GM12878 (cell line): ENCODE results near the gene SRL. TPM values are rescaled to one million over a fixed set of nuclear protein-coding genes. Genes with fewer than 3 reads are reported as not detected.
"Not testable (repeated sequence)": the region's sequence is repeated elsewhere in the genome, so short reads cannot be mapped to it uniquely, and the experiment has no call there.

Experiments used
- ATAC-seq: fragments of 200-7000 bp; cut with Tn5 transposase; 3 replicates; pipeline ENCODE4 v1.9.1; 2020; ENCODE audit warnings: mild to moderate bottlenecking, moderate library complexity
- BruUV-seq: library from RNA; stranded (reverse); fragments of 400-500 nt; replicated peaks from 2 replicates; lab custom pipeline; 2021; lab: Mats Ljungman, UMichigan
- CTCF ChIA-PET: fragments of 300-600 bp; sonication (Branson Sonifier 250); formaldehyde crosslinking; extraction: SDS; loops from one replicate; lab custom pipeline; 2021; ENCODE audit warnings: inconsistent platforms; lab: Yijun Ruan, JAX
- POLR2A ChIA-PET: fragments of 350-600 bp; formaldehyde crosslinking; extraction: SDS; loops from one replicate; lab custom pipeline; 2021; ENCODE audit warnings: inconsistent platforms; lab: Charles Lee
- RAD21 ChIA-PET: fragments of 300-600 bp; sonication (Branson Sonifier 250); formaldehyde crosslinking; loops from one replicate; lab custom pipeline; 2023; ENCODE audit warnings: antibody characterized with exemption; ENCODE audit not compliant: unreplicated experiment; lab: Charles Lee
- SMC1A ChIA-PET: fragments of 300-600 bp; sonication (Branson Sonifier 250); formaldehyde crosslinking; loops from one replicate; lab custom pipeline; 2023; ENCODE audit not compliant: unreplicated experiment, uncharacterized antibody; lab: Charles Lee
- DNase-seq: peaks from one replicate; pipeline ENCODE4 v3.0.0-alpha.2; 2011; ENCODE audit warnings: low read depth, low spot score
- FAIRE-seq: peaks from 3 replicates; lab custom pipeline; 2011; peaks lifted over from hg19 to GRCh38; lab: Jason Lieb, UNC
- H2AFZ ChIP-seq: 2 replicates; pipeline ENCODE4 v1.6.0; 2011; ENCODE audit warnings: low read depth, low read length, control low read depth; ENCODE audit not compliant: control insufficient read depth
- H3K27ac ChIP-seq: 2 replicates; pipeline ENCODE4 v1.5.1; 2011; ENCODE audit warnings: control low read depth; ENCODE audit not compliant: control insufficient read depth, insufficient read depth
- H3K27me3 ChIP-seq, 2 experiments: replicated peaks in 1 of 2; 2 replicates each; pipeline versions ENCODE4 v1.6.0 to v1.6.1; 2011; ENCODE audit warnings: low read length in 1 of 2; ENCODE audit not compliant: control insufficient read depth in 2 of 2, insufficient read depth in 2 of 2
- H3K36me3 ChIP-seq, 2 experiments: 2 replicates each; pipeline ENCODE4 v1.5.1; 2011; ENCODE audit warnings: low read length in 1 of 2; ENCODE audit not compliant: control insufficient read depth in 2 of 2, insufficient read depth in 2 of 2
- H3K4me1 ChIP-seq: 2 replicates; pipeline ENCODE4 v1.6.1; 2011; ENCODE audit warnings: mild to moderate bottlenecking, low read length, moderate library complexity, mixed read lengths; ENCODE audit not compliant: control insufficient read depth, insufficient read depth
- H3K4me2 ChIP-seq: 2 replicates; pipeline ENCODE4 v1.6.0; 2011; ENCODE audit warnings: control low read depth; ENCODE audit not compliant: control insufficient read depth, insufficient read depth
- H3K4me3 ChIP-seq: fragments of 200-600 bp; sonication (generic); 2 replicates; pipeline ENCODE4 v1.5.1; 2016
- H3K79me2 ChIP-seq: 2 replicates; pipeline ENCODE4 v1.6.0; 2011; ENCODE audit warnings: low read length; ENCODE audit not compliant: control insufficient read depth, insufficient read depth
- H3K9ac ChIP-seq: 2 replicates; pipeline ENCODE4 v1.8.0; 2011; ENCODE audit warnings: low read length, control low read depth, mixed read lengths; ENCODE audit not compliant: control insufficient read depth, insufficient read depth
- H3K9me3 ChIP-seq: replicated peaks from 3 replicates; pipeline ENCODE4 v1.5.1; 2011; ENCODE audit warnings: mild to moderate bottlenecking, low read length; ENCODE audit not compliant: control insufficient read depth, insufficient read depth
- H4K20me1 ChIP-seq: 2 replicates; pipeline ENCODE4 v1.6.0; 2011; ENCODE audit not compliant: control insufficient read depth, insufficient read depth
- ATF7 ChIP-seq: fragments of 450-650 bp; IDR thresholded peaks from 2 replicates; pipeline ENCODE4 v1.6.1; 2016; ENCODE audit warnings: low read depth, mild to moderate bottlenecking
- HDGF ChIP-seq: fragments of 450-650 bp; IDR thresholded peaks from 2 replicates; pipeline ENCODE4 v1.6.1; 2016; ENCODE audit warnings: antibody characterized with exemption
- NBN ChIP-seq: fragments of 450-650 bp; IDR thresholded peaks from 2 replicates; pipeline ENCODE4 v1.6.1; 2016
- SMARCA5 ChIP-seq: fragments of 450-650 bp; IDR thresholded peaks from 2 replicates; pipeline ENCODE4 v1.6.1; 2017; ENCODE audit warnings: mild to moderate bottlenecking
- ZNF217 ChIP-seq: fragments of 450-650 bp; IDR thresholded peaks from 2 replicates; pipeline ENCODE4 v1.6.1; 2017; ENCODE audit warnings: antibody characterized with exemption, mild to moderate bottlenecking
- WGBS: methylation state at CpG from one replicate; pipeline ENCODE4 v1.1.6; 2016; ENCODE audit warnings: low lambda C conversion rate; ENCODE audit not compliant: insufficient replicate concordance, insufficient coverage; ENCODE audit errors: missing lambda C conversion rate; 5-methylcytosine and 5-hydroxymethylcytosine counted together
- in situ Hi-C: fragments of 300-500 bp; cut with MboI; formaldehyde crosslinking; loops from 9 replicates; pipeline ENCODE4 v1.14.3; 2018; ENCODE audit warnings: mixed read lengths
- intact Hi-C: fragments of 100-400 bp; cut with micrococcal nuclease; formaldehyde crosslinking; loops from one replicate; pipeline ENCODE4 v1.14.2; 2022; ENCODE audit not compliant: unreplicated experiment
- polyA plus RNA-seq, 11 experiments: library from polyadenylated mRNA; depleted of rRNA in 4 of 11; unstranded in 6 of 11; stranded (reverse) in 5 of 11; fragments of >200 nt; fragmentation: Nextera tagmentation in 4 of 11; fragmentation: Illumina TruSeq in 1 of 11; extraction: Ambion mirVana in 4 of 11; extraction: Trizol in 1 of 11; gene quantifications; 1 replicate in 1 of 11; 2 replicates in 10 of 11; pipeline versions ENCODE4 v1.2.1 to v1.2.3, GENCODE V29; 2011 to 2016; ENCODE audit warnings: inconsistent platforms in 2 of 11, missing spikeins in 2 of 11, low read depth in 1 of 11
- total RNA-seq, 4 experiments: library from RNA; depleted of rRNA in 3 of 4; stranded (reverse); fragments of >200 nt in 3 of 4; fragmentation: Illumina TruSeq in 1 of 4; extraction: Trizol in 1 of 4; gene quantifications; 2 replicates each; pipeline versions ENCODE4 v1.2.1 to v1.2.3, GENCODE V29; 2013 to 2021
- TF ChIP-seq, protein P1 (sequence below): fragments of 450-650 bp; IDR thresholded peaks from 2 replicates; pipeline ENCODE4 v1.6.1; 2016; ENCODE audit warnings: mild to moderate bottlenecking, moderate library complexity, borderline replicate concordance
- TF ChIP-seq, protein P2 (sequence below): fragments of 450-650 bp; IDR thresholded peaks from 2 replicates; pipeline ENCODE4 v1.6.1; 2016; ENCODE audit warnings: mild to moderate bottlenecking
- TF ChIP-seq, protein P3 (sequence below): fragments of 450-650 bp; IDR thresholded peaks from 2 replicates; pipeline ENCODE4 v1.6.1; 2017; ENCODE audit warnings: low read depth, mild to moderate bottlenecking, moderate library complexity
- TF ChIP-seq, protein P4 (sequence below): fragments of 450-650 bp; IDR thresholded peaks from 2 replicates; pipeline ENCODE4 v1.6.1; 2017; ENCODE audit warnings: mild to moderate bottlenecking

Gene SRL
- total and polyA plus RNA-seq, 10 of the 15 experiments (the other 5 are each of a cell fraction or from before 2014, with no cell fraction given), result not detected

DNA sequence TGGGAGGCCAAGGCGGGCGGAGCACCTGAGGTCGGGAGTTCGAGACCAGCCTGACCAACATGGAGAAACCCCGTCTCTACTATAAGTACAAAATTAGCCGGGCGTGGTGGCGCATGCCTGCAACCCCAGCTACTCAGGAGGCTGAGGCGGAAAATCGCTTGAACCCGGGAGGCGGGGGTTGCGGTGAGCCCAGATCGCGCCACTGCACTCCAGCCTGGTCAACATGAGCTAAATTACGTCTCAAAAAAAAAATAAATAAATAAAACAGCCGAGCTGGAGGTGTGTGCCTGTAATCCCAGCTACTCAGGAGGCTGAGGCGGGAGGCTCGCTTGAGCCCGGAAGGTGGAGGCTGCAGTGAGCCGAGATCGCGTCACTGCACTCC, 11.1 kb upstream of the SRL start:
- in situ Hi-C loops, FAIRE-seq: not testable (repeated sequence)

More for the DNA sequence above, 11.1 kb upstream of the SRL start:
- RAD21 ChIA-PET, result interaction anchor here (1.2 to 2.6 kb wide), 18 partner anchors 9 to 372 kb away, joined by 3 to 24 read pairs (median 5); partner anchors contain the start of gene CREBBP
- POLR2A ChIA-PET, result interaction anchor here (1.1 to 1.8 kb wide), 6 partner anchors 9 to 743 kb away, joined by 3 to 12 read pairs (median 7); no protein-coding TSS in a partner anchor
- not testable (repeated sequence) for H3K27me3 ChIP-seq, H3K79me2 ChIP-seq, DNase-seq, H3K4me1 ChIP-seq, BruUV-seq, H4K20me1 ChIP-seq, H3K36me3 ChIP-seq, ATAC-seq, H3K9me3 ChIP-seq
- intact Hi-C loops, result loop anchor here (5.0 to 10.0 kb wide), 5 partner anchors 71 to 561 kb away; partner anchors contain the start of gene ADCY9
- CTCF ChIA-PET, result interaction anchor here (1.0 to 3.4 kb wide), 34 partner anchors 9 to 486 kb away, joined by 3 to 42 read pairs (median 6); partner anchors contain the start of genes CORO7, CREBBP, SRL and TFAP4
- peak overlapping the region; percentile 87 for H2AFZ ChIP-seq
- H3K4me2 ChIP-seq, result peak overlapping the region; percentile 60
- peak overlapping the region; percentile 86 for H3K9ac ChIP-seq
- TF ChIP-seq, protein P1, sequence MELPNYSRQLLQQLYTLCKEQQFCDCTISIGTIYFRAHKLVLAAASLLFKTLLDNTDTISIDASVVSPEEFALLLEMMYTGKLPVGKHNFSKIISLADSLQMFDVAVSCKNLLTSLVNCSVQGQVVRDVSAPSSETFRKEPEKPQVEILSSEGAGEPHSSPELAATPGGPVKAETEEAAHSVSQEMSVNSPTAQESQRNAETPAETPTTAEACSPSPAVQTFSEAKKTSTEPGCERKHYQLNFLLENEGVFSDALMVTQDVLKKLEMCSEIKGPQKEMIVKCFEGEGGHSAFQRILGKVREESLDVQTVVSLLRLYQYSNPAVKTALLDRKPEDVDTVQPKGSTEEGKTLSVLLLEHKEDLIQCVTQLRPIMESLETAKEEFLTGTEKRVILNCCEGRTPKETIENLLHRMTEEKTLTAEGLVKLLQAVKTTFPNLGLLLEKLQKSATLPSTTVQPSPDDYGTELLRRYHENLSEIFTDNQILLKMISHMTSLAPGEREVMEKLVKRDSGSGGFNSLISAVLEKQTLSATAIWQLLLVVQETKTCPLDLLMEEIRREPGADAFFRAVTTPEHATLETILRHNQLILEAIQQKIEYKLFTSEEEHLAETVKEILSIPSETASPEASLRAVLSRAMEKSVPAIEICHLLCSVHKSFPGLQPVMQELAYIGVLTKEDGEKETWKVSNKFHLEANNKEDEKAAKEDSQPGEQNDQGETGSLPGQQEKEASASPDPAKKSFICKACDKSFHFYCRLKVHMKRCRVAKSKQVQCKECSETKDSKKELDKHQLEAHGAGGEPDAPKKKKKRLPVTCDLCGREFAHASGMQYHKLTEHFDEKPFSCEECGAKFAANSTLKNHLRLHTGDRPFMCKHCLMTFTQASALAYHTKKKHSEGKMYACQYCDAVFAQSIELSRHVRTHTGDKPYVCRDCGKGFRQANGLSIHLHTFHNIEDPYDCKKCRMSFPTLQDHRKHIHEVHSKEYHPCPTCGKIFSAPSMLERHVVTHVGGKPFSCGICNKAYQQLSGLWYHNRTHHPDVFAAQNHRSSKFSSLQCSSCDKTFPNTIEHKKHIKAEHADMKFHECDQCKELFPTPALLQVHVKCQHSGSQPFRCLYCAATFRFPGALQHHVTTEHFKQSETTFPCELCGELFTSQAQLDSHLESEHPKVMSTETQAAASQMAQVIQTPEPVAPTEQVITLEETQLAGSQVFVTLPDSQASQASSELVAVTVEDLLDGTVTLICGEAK, result 0 out of 2 replicates have a peak, but pooled peaks have one; percentile 16
- TF ChIP-seq, protein P2, sequence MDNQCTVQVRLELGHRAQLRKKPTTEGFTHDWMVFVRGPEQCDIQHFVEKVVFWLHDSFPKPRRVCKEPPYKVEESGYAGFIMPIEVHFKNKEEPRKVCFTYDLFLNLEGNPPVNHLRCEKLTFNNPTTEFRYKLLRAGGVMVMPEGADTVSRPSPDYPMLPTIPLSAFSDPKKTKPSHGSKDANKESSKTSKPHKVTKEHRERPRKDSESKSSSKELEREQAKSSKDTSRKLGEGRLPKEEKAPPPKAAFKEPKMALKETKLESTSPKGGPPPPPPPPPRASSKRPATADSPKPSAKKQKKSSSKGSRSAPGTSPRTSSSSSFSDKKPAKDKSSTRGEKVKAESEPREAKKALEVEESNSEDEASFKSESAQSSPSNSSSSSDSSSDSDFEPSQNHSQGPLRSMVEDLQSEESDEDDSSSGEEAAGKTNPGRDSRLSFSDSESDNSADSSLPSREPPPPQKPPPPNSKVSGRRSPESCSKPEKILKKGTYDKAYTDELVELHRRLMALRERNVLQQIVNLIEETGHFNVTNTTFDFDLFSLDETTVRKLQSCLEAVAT, result peak; percentile 96
- TF ChIP-seq, protein P3, sequence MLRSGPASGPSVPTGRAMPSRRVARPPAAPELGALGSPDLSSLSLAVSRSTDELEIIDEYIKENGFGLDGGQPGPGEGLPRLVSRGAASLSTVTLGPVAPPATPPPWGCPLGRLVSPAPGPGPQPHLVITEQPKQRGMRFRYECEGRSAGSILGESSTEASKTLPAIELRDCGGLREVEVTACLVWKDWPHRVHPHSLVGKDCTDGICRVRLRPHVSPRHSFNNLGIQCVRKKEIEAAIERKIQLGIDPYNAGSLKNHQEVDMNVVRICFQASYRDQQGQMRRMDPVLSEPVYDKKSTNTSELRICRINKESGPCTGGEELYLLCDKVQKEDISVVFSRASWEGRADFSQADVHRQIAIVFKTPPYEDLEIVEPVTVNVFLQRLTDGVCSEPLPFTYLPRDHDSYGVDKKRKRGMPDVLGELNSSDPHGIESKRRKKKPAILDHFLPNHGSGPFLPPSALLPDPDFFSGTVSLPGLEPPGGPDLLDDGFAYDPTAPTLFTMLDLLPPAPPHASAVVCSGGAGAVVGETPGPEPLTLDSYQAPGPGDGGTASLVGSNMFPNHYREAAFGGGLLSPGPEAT, result 0 out of 2 replicates have a peak, but pooled peaks have one; percentile 8
- 0 out of 2 replicates have a peak, but pooled peaks have one; percentile 68 for TF ChIP-seq ZNF217
- TF ChIP-seq NBN, result 0 out of 2 replicates have a peak, but pooled peaks have one; percentile 57
- TF ChIP-seq, protein P4, sequence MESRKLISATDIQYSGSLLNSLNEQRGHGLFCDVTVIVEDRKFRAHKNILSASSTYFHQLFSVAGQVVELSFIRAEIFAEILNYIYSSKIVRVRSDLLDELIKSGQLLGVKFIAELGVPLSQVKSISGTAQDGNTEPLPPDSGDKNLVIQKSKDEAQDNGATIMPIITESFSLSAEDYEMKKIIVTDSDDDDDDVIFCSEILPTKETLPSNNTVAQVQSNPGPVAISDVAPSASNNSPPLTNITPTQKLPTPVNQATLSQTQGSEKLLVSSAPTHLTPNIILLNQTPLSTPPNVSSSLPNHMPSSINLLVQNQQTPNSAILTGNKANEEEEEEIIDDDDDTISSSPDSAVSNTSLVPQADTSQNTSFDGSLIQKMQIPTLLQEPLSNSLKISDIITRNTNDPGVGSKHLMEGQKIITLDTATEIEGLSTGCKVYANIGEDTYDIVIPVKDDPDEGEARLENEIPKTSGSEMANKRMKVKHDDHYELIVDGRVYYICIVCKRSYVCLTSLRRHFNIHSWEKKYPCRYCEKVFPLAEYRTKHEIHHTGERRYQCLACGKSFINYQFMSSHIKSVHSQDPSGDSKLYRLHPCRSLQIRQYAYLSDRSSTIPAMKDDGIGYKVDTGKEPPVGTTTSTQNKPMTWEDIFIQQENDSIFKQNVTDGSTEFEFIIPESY, result peak; percentile 66; the same call in 1 of the 2 replicates
- peak; percentile 47 for TF ChIP-seq ATF7
- peak; percentile 83 for TF ChIP-seq SMARCA5
- TF ChIP-seq HDGF, result 0 out of 2 replicates have a peak, but pooled peaks have one; percentile 56
- H3K4me3 ChIP-seq, result peak overlapping the region; percentile 56
- 61% methylated on average over 23 of the region's 23 CpGs for WGBS
- SMC1A ChIA-PET, result interaction anchor here (1.0 to 2.3 kb wide), 4 partner anchors 9 to 53 kb away, joined by 3 to 15 read pairs (median 4); no protein-coding TSS in a partner anchor
- peak overlapping the region; percentile 82 for H3K27ac ChIP-seq
